ENCODE measurements around the gene BIRC6. TPM values are rescaled to one million over a fixed set of nuclear protein-coding genes. Genes with fewer than 3 reads are reported as not detected.

BIRC6 gene
- total RNA-seq, 1 experiment from 2014 or later: 63.1 TPM

GRCh38 chr2:32399221-32399620, 42.4 kb downstream of the BIRC6 start:
- DNase-seq (ENCODE audit: low spot score): no peak
- H3K9me3 Mint-ChIP-seq: no peaks in the 10 kb centered on the region
- H3K27ac Mint-ChIP-seq: no peak overlapping the region
- no peaks in the 10 kb centered on the region for H3K4me1 Mint-ChIP-seq
- H3K36me3 Mint-ChIP-seq: peaks cover 26% of the 10 kb centered on the region
- ATAC-seq: no peak
- TF ChIP-seq NFYB (CRISPR knock-in tag; conservative IDR thresholded peaks at IDR 0.05; ENCODE audit: low read depth) (no peak), ZNF121 (CRISPR knock-in tag; IDR thresholded peaks at IDR 0.05) (peak; percentile 22; the same call in 1 of the 2 replicates)
- no peak overlapping the region for H3K4me3 Mint-ChIP-seq
- no peaks in the 10 kb centered on the region for H3K27me3 Mint-ChIP-seq (ENCODE audit: low read depth)
- POLR2A ChIA-PET: no interaction called here
- CTCF ChIA-PET: no interaction called here

GRCh38 chr2:32402091-32402490, 45.3 kb downstream of the BIRC6 start:
- Mint-ChIP-seq H3K9me3 (no peaks in the 10 kb centered on the region), H3K27me3 (ENCODE audit: low read depth) (no peaks in the 10 kb centered on the region), H3K4me3 (no peak overlapping the region), H3K36me3 (peaks cover 11% of the 10 kb centered on the region), H3K4me1 (no peaks in the 10 kb centered on the region), H3K27ac (no peak overlapping the region)
- no peak for TF ChIP-seq ZNF121 (CRISPR knock-in tag; IDR thresholded peaks at IDR 0.05)
- TF ChIP-seq, protein P1, sequence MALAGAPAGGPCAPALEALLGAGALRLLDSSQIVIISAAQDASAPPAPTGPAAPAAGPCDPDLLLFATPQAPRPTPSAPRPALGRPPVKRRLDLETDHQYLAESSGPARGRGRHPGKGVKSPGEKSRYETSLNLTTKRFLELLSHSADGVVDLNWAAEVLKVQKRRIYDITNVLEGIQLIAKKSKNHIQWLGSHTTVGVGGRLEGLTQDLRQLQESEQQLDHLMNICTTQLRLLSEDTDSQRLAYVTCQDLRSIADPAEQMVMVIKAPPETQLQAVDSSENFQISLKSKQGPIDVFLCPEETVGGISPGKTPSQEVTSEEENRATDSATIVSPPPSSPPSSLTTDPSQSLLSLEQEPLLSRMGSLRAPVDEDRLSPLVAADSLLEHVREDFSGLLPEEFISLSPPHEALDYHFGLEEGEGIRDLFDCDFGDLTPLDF (CRISPR knock-in tag; IDR thresholded peaks at IDR 0.05): no peak
- no peak for TF ChIP-seq NFATC4 (CRISPR knock-in tag; IDR thresholded peaks at IDR 0.05)
- TF ChIP-seq PRDM15 (CRISPR knock-in tag; IDR thresholded peaks at IDR 0.05): no peak
- no peak for TF ChIP-seq GABPB1 (CRISPR knock-in tag; IDR thresholded peaks at IDR 0.05)
- no peak for TF ChIP-seq PRRX2 (CRISPR knock-in tag; IDR thresholded peaks at IDR 0.05)
- TF ChIP-seq, protein P2, sequence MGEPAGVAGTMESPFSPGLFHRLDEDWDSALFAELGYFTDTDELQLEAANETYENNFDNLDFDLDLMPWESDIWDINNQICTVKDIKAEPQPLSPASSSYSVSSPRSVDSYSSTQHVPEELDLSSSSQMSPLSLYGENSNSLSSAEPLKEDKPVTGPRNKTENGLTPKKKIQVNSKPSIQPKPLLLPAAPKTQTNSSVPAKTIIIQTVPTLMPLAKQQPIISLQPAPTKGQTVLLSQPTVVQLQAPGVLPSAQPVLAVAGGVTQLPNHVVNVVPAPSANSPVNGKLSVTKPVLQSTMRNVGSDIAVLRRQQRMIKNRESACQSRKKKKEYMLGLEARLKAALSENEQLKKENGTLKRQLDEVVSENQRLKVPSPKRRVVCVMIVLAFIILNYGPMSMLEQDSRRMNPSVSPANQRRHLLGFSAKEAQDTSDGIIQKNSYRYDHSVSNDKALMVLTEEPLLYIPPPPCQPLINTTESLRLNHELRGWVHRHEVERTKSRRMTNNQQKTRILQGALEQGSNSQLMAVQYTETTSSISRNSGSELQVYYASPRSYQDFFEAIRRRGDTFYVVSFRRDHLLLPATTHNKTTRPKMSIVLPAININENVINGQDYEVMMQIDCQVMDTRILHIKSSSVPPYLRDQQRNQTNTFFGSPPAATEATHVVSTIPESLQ (CRISPR knock-in tag; IDR thresholded peaks at IDR 0.05): no peak
- TF ChIP-seq MYBL2 (CRISPR knock-in tag; IDR thresholded peaks at IDR 0.05): no peak
- no peak for TF ChIP-seq ZBTB21 (CRISPR knock-in tag; IDR thresholded peaks at IDR 0.05; ENCODE audit: borderline replicate concordance)
- TF ChIP-seq, protein P3, sequence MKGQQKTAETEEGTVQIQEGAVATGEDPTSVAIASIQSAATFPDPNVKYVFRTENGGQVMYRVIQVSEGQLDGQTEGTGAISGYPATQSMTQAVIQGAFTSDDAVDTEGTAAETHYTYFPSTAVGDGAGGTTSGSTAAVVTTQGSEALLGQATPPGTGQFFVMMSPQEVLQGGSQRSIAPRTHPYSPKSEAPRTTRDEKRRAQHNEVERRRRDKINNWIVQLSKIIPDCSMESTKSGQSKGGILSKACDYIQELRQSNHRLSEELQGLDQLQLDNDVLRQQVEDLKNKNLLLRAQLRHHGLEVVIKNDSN (CRISPR knock-in tag; IDR thresholded peaks at IDR 0.05): no peak
- ChIA-PET POLR2A (no interaction called here), CTCF (no interaction called here)
- DNase-seq (ENCODE audit: low spot score): no peak
- ATAC-seq: no peak

- ChIA-PET CTCF (no interaction called here), POLR2A (no interaction called here)
- H3K36me3 Mint-ChIP-seq: peaks cover 14% of the 10 kb centered on the region; the same call in 1 of the 2 replicates
- no peak for TF ChIP-seq STAT6 (CRISPR knock-in tag; conservative IDR thresholded peaks at IDR 0.05; ENCODE audit: low read depth)
- no peak for TF ChIP-seq KAT7 (CRISPR knock-in tag; IDR thresholded peaks at IDR 0.05; ENCODE audit: borderline replicate concordance)
- no peak for TF ChIP-seq SP1 (CRISPR knock-in tag; conservative IDR thresholded peaks at IDR 0.05)
- no peak for TF ChIP-seq ARID4B (CRISPR knock-in tag; IDR thresholded peaks at IDR 0.05; ENCODE audit: borderline replicate concordance)
- no peak for TF ChIP-seq MYBL2 (CRISPR knock-in tag; IDR thresholded peaks at IDR 0.05)
- TF ChIP-seq SOX15 (CRISPR knock-in tag; IDR thresholded peaks at IDR 0.05): no peak
- no peaks in the 10 kb centered on the region for H3K4me1 Mint-ChIP-seq
- ATAC-seq (no peak), DNase-seq (ENCODE audit: low spot score) (no peak)
- H3K4me3 Mint-ChIP-seq: no peak overlapping the region
- no peaks in the 10 kb centered on the region for H3K27me3 Mint-ChIP-seq (ENCODE audit: low read depth)
- no peak overlapping the region for H3K27ac Mint-ChIP-seq
- H3K9me3 Mint-ChIP-seq: no peaks in the 10 kb centered on the region
These were observed 47.0 kb downstream of the BIRC6 start for GRCh38 chr2:32403782-32404181.
